A549 (cell line): ENCODE data around the gene ADK. TPM values are rescaled to one million over a fixed set of nuclear protein-coding genes. Genes with fewer than 3 reads are reported as not detected.

Experiments
- ATAC-seq, 2 experiments: fragments of 200-7000 bp in 1 of 2; fragments of >200 bp in 1 of 2; cut with Nextera tagmentation in 1 of 2; cut with Tn5 transposase in 1 of 2; 3 replicates each; pipeline versions ENCODE4 v1.8.0 to v1.9.1; 2018 to 2020; ENCODE audit warnings: mild to moderate bottlenecking in 1 of 2, moderate library complexity in 1 of 2
- CTCF ChIA-PET: fragments of 300-600 bp; sonication (Branson Sonifier 250); formaldehyde crosslinking; extraction: SDS; loops from one replicate; lab custom pipeline; 2021; ENCODE audit warnings: antibody characterized with exemption, inconsistent platforms; lab: Yijun Ruan, JAX
- POLR2A ChIA-PET: fragments of 350-600 bp; formaldehyde crosslinking; extraction: SDS; loops from one replicate; lab custom pipeline; 2021; ENCODE audit warnings: antibody characterized with exemption, inconsistent platforms; lab: Yijun Ruan, JAX
- DNase-seq, 2 experiments: peaks; one replicate each; pipeline versions ENCODE4 v3.0.0 to v3.0.0-alpha.2; 2011 to 2016; ENCODE audit warnings: low read depth in 1 of 2, low spot score in 1 of 2
- FAIRE-seq: peaks from 2 replicates; lab custom pipeline; 2011; peaks lifted over from hg19 to GRCh38; lab: Jason Lieb, UNC
- H3K27ac ChIP-seq, 2 experiments: fragments of >200 bp; sonication (Bioruptor Twin); formaldehyde crosslinking; 3 replicates each; pipeline ENCODE4 v1.5.1; 2016 to 2017
- H3K4me1 ChIP-seq: fragments of >200 bp; sonication (Bioruptor Twin); formaldehyde crosslinking; 3 replicates; pipeline ENCODE4 v1.6.1; 2016
- H3K4me2 ChIP-seq: fragments of >200 bp; sonication (Bioruptor Twin); formaldehyde crosslinking; 3 replicates; pipeline ENCODE4 v1.6.1; 2016
- H3K4me3 ChIP-seq: fragments of >200 bp; sonication (Bioruptor Twin); formaldehyde crosslinking; 3 replicates; pipeline ENCODE4 v1.5.1; 2016
- H3K9me3 ChIP-seq: fragments of >200 bp; sonication (Bioruptor Twin); formaldehyde crosslinking; 3 replicates; pipeline ENCODE4 v1.6.1; 2016
- BCL3 ChIP-seq: fragments of >200 bp; sonication (Bioruptor Twin); formaldehyde crosslinking; IDR thresholded peaks from 3 replicates; pipeline ENCODE4 v1.6.1; 2016
- BHLHE40 ChIP-seq: IDR thresholded peaks from 2 replicates; pipeline ENCODE4 v1.6.1; 2012; ENCODE audit warnings: low read depth, low read length, inconsistent platforms
- CHD4 ChIP-seq: fragments of 200-600 bp; sonication (generic); IDR thresholded peaks from 2 replicates; pipeline ENCODE4 v1.6.1; 2016; ENCODE audit warnings: antibody characterized with exemption, mild to moderate bottlenecking, borderline replicate concordance
- EHMT2 ChIP-seq: fragments of 200-600 bp; sonication (generic); IDR thresholded peaks from 2 replicates; pipeline ENCODE4 v1.6.1; 2016; ENCODE audit warnings: antibody characterized with exemption, low read depth, mild to moderate bottlenecking, moderate library complexity
- ELK1 ChIP-seq: fragments of 150-350 bp; IDR thresholded peaks from 2 replicates; pipeline ENCODE4 v1.6.1; 2014; ENCODE audit warnings: low read depth, mild to moderate bottlenecking, low read length
- ESRRA ChIP-seq: fragments of 150-350 bp; IDR thresholded peaks from 2 replicates; pipeline ENCODE4 v1.6.1; 2014; ENCODE audit warnings: mild to moderate bottlenecking, low read length, borderline replicate concordance
- HOXB13 ChIP-seq: fragments of 250-450 bp; sonication (Bioruptor Pico); IDR thresholded peaks from 2 replicates; pipeline ENCODE4 v1.5.0; 2020; ENCODE audit warnings: low read depth, mild to moderate bottlenecking, moderate library complexity
- HOXB5 ChIP-seq: fragments of 250-450 bp; sonication (Bioruptor Pico); IDR thresholded peaks from 2 replicates; pipeline ENCODE4 v1.5.0; 2020; ENCODE audit warnings: mild to moderate bottlenecking, moderate library complexity
- JUN ChIP-seq, 2 experiments: fragments of >200 bp; sonication (Bioruptor Twin); formaldehyde crosslinking; IDR thresholded peaks; 2 replicates in 1 of 2; 3 replicates in 1 of 2; pipeline ENCODE4 v1.6.1; 2016 to 2017
- JUNB ChIP-seq: fragments of >200 bp; sonication (Bioruptor Twin); formaldehyde crosslinking; IDR thresholded peaks from 2 replicates; pipeline ENCODE4 v1.6.1; 2016
- KDM1A ChIP-seq: fragments of 200-600 bp; sonication (generic); IDR thresholded peaks from 2 replicates; pipeline ENCODE4 v1.6.1; 2016; ENCODE audit warnings: low read depth, mild to moderate bottlenecking
- MAFK ChIP-seq: fragments of 450-650 bp; IDR thresholded peaks from 2 replicates; pipeline ENCODE4 v1.6.1; 2014; ENCODE audit not compliant: partially characterized antibody
- MAX ChIP-seq: IDR thresholded peaks from 2 replicates; pipeline ENCODE4 v1.6.1; 2012
- MAZ ChIP-seq: fragments of 150-350 bp; IDR thresholded peaks from 2 replicates; pipeline ENCODE4 v1.6.1; 2014; ENCODE audit warnings: antibody characterized with exemption, low read depth, low read length, borderline replicate concordance
- PHF8 ChIP-seq: fragments of 200-600 bp; sonication (generic); IDR thresholded peaks from 2 replicates; pipeline ENCODE4 v1.6.1; 2016; ENCODE audit warnings: low read depth, mild to moderate bottlenecking, antibody characterized with exemption, moderate library complexity, borderline replicate concordance
- POLR2A ChIP-seq: IDR thresholded peaks from 2 replicates; pipeline ENCODE4 v1.6.1; 2012; ENCODE audit warnings: mild to moderate bottlenecking, low read length
- RARB ChIP-seq: fragments of 250-450 bp; sonication (Bioruptor Pico); IDR thresholded peaks from 2 replicates; pipeline ENCODE4 v1.8.0; 2021; ENCODE audit warnings: mild to moderate bottlenecking, moderate library complexity
- SMC3 ChIP-seq: fragments of >200 bp; sonication (Bioruptor Twin); formaldehyde crosslinking; IDR thresholded peaks from 3 replicates; pipeline ENCODE4 v1.6.1; 2018; ENCODE audit warnings: inconsistent platforms
- TP53 ChIP-seq: fragments of 250-450 bp; sonication (Bioruptor Pico); IDR thresholded peaks from 2 replicates; pipeline ENCODE4 v1.5.0; 2021; ENCODE audit warnings: mild to moderate bottlenecking, moderate library complexity
- ZC3H11A ChIP-seq: fragments of 450-650 bp; IDR thresholded peaks from 2 replicates; pipeline ENCODE4 v1.6.1; 2014; ENCODE audit warnings: antibody characterized with exemption, mild to moderate bottlenecking
- ZFP36 ChIP-seq: fragments of 450-650 bp; IDR thresholded peaks from 2 replicates; pipeline ENCODE4 v1.6.1; 2014; ENCODE audit warnings: borderline replicate concordance; ENCODE audit not compliant: partially characterized antibody
- ZNF302 ChIP-seq: fragments of 250-450 bp; sonication (Bioruptor Pico); IDR thresholded peaks from 2 replicates; pipeline ENCODE4 v1.9.0; 2021; ENCODE audit warnings: inconsistent platforms, mild to moderate bottlenecking, moderate library complexity
- WGBS: methylation state at CpG from one replicate; pipeline ENCODE4 v1.1.6; 2017; ENCODE audit errors: missing lambda C conversion rate; 5-methylcytosine and 5-hydroxymethylcytosine counted together
- polyA plus RNA-seq, 4 experiments: library from polyadenylated mRNA; depleted of rRNA in 3 of 4; stranded (reverse); fragments of >200 nt; fragmentation: RNase III in 1 of 4; extraction: RNeasy Plus Mini Kit Qiagen cat#74134 plus additional on column Dnase treatment in 1 of 4; gene quantifications; 2 replicates in 3 of 4; 3 replicates in 1 of 4; pipeline ENCODE4 v1.2.3, GENCODE V29; 2011 to 2017

Gene ADK
- polyA plus RNA-seq, 2 of the 4 experiments (the other 2 are of a cell fraction): 35.8 to 40.7 TPM

- Histone ChIP-seq H3K4me2 (no peak overlapping the region), H3K4me3 (no peak overlapping the region), H3K27ac (no peak overlapping the region), H3K4me1 (no peaks in the 10 kb centered on the region), H3K9me3 (peaks cover 18% of the 10 kb centered on the region)
- POLR2A ChIA-PET: no interaction called here
- TF ChIP-seq ZC3H11A: no peak
- no peak for TF ChIP-seq ESRRA
- no peak for TF ChIP-seq CHD4
- no peak for TF ChIP-seq SMC3
- FAIRE-seq: no peak
- CTCF ChIA-PET: no interaction called here
- 94% methylated on average over 1 of the region's 1 CpG for WGBS
- DNase-seq: no peak
- no peak for ATAC-seq
Measured at GRCh38 chr10:74518061-74518460, 367.0 kb downstream of the ADK start.

GRCh38 chr10:74521526-74521925, 370.5 kb downstream of the ADK start:
- ChIA-PET CTCF (interaction anchor here (0.6 kb wide), 1 partner anchor 259 kb away, joined by 4 read pairs; no protein-coding TSS in a partner anchor), POLR2A (no interaction called here)
- Histone ChIP-seq H3K4me3 (no peak overlapping the region), H3K4me1 (no peaks in the 10 kb centered on the region), H3K27ac (no peak overlapping the region), H3K9me3 (no peaks in the 10 kb centered on the region), H3K4me2 (no peak overlapping the region)
- no peak for ATAC-seq
- DNase-seq: no peak
- TF ChIP-seq MAFK (no peak), BCL3 (no peak), KDM1A (no peak), ELK1 (no peak), TP53 (CRISPR knock-in tag) (no peak), MAZ (no peak), BHLHE40 (no peak), ZNF302 (CRISPR knock-in tag) (no peak), EHMT2 (no peak)
- WGBS: 87% methylated on average over 1 of the region's 1 CpG
- FAIRE-seq: no peak

GRCh38 chr10:74523199-74523598, 372.2 kb downstream of the ADK start:
- WGBS: 97% methylated on average over 2 of the region's 2 CpGs
- no peak overlapping the region for H3K27ac ChIP-seq
- ChIA-PET POLR2A (no interaction called here), CTCF (no interaction called here)
- no peak overlapping the region for H3K4me3 ChIP-seq
- no peak overlapping the region for H3K4me2 ChIP-seq
- H3K9me3 ChIP-seq: no peaks in the 10 kb centered on the region
- TF ChIP-seq ESRRA (no peak), PHF8 (no peak), HOXB5 (no peak), MAX (no peak), ZFP36 (no peak), EHMT2 (no peak), MAFK (no peak), RARB (CRISPR knock-in tag) (no peak), BHLHE40 (no peak), HOXB13 (CRISPR knock-in tag) (no peak), POLR2A (no peak), JUNB (no peak), JUN (IDR thresholded peaks at IDR 0.05) (no peak)
- ATAC-seq (no peak), FAIRE-seq (no peak), DNase-seq (no peak)
- H3K4me1 ChIP-seq: no peaks in the 10 kb centered on the region
